Inferior parietal cortex (tissue), 1 donor: ENCODE data around the gene DDRGK1.
"Not testable (repeated sequence)": the region's sequence is repeated elsewhere in the genome, so short reads cannot be mapped to it uniquely, and the experiment has no call there.

Experiments
- DNase-seq: peaks from one replicate; pipeline ENCODE4 v3.0.0-alpha.2; 2016; ENCODE audit errors: extremely low spot score

The DDRGK1 gene

GRCh38 chr20:3215359-3215917, 11.0 kb upstream of the DDRGK1 start:
- DNase-seq, result not testable (repeated sequence)

- DNase-seq, result no peak
Measured at GRCh38 chr20:3213226-3213625, 8.7 kb upstream of the DDRGK1 start.

DNA sequence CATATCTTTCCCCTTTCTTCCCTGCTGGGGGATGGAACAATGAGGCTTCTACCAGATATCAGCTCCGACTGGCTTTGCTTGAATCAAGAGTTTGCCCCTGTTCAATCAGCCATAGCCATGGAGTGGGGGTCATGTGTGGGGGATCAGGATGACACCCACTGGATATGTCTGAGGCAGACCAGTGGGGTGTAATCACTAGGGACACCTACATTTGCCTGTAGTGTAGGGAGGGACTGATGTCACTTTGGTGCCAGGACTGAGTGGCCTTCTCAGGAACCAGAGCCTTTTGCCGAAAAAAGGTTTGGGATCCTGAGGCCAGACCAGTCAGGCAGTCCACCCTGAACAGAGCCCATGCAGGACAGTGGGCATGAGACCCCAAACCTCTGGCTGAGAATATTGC, 5.9 kb upstream of the DDRGK1 start:
- DNase-seq, result no peak

GRCh38 chr20:3209946-3210317, 5.5 kb upstream of the DDRGK1 start:
- DNase-seq, result no peak

GRCh38 chr20:3209257-3209945, 4.9 kb upstream of the DDRGK1 start, which contains the start of gene ITPA:
Gene ITPA (plus strand): TSS chr20:3209498. CDS start chr20:3209552, 54 bp downstream.
- DNase-seq, result peak; percentile 66

DNA sequence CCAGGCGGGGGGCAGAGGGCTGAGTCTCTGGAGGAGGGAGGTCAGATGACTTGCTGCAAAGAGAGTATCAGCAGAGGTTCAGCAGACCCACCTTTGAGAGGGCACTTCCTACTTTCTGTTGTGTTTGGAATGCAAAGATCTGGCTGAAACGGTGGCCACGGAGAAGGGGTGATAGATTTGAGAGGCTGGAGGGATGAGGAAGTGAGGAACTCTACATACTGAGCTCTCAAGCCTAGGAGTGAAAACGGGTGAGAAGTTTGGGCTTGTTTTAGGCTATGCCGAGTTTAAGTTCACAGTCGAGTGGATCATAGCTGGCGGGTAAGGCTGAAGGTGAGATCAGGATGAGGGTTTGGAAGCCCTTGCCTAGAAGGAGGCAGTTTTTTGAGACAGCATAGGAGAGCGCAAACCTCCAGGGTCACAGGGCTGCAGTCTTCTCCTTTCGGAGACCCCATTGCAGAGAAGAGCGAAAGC, 4.3 kb upstream of the DDRGK1 start:
- DNase-seq, result no peak

- DNase-seq, result no peak
Measured at GRCh38 chr20:3203315-3204123, 963 bp downstream of the DDRGK1 start.

DNA sequence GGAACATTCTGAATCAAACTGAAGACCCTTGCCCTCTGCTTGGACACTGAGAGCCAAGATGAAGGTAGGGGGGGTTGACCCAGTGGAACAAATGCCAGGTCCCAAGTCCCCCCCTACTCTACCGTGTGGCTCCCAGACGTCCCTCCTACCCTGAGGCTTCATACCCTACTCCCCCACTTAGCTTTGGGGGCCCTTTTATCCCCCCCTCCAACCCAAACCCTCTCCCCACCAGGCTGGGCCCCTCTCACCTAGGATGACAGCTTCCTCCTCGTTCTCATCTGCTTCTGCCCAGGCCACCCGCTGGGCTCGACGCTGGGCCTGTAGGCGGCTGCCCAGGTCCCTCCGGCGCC, 1.5 kb downstream of the DDRGK1 start:
- DNase-seq, result no peak

GRCh38 chr20:3199976-3200755, 4.3 kb downstream of the DDRGK1 start:
- no peak for DNase-seq

GRCh38 chr20:3199206-3199605, 5.3 kb downstream of the DDRGK1 start:
- no peak for DNase-seq

DNA sequence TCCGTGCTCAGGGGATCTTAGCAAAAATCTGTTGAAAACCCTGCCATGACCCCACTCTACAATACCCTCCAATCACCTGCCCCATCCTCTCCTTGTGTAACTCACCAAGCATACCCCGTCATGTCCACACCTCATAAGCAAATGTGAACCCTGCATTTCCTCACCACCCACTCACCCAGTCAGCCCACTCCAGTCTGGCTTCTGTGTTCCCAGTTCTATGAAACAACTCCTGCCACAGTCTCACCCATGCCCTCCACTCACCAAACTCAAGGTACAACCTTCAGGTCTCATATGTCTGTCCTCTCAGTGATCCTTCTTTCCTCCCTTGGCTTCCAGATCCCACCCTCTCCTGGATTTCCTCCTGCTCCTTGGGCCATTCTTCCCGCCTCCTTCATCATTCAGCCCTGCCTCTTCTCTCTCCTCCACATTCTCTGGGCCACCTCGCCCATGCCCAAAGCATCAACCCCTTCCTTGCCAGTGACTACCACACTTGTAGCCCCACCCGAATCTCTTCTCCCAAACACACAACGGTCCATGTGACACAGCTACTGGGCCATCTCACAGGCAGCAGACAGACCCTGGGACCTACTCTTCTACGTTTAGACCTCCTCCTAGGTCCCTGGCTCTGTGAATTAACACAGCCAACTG, 8.8 kb downstream of the DDRGK1 start:
- DNase-seq, result no peak

- DNase-seq, result no peak
Measured at GRCh38 chr20:3194617-3195280, 9.7 kb downstream of the DDRGK1 start.

- no peak for DNase-seq
Measured at GRCh38 chr20:3193806-3194616, 10.5 kb downstream of the DDRGK1 start.

GRCh38 chr20:3192226-3193015, 12.1 kb downstream of the DDRGK1 start:
- DNase-seq, result no peak

DNA sequence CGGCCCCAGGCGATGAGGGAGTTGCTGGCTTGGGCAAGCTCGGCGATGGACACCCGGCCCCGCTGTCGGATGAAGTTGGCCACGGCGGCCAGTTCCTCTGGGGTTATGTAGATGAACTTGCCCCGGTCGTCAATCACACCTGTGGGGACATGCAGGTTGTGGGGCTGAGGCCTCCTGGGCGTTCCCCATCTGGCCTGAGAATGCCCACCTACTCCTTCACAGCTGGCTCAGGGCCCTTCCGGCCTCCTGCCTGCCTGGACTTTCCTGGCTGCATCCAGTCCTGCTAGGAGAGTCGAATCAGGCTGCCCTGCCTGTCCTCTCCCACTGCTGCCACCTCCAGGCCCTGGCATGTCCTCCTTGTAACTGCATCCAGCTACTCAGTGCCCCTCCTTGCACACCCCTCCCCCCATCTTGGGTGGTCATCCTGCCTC, 13.8 kb downstream of the DDRGK1 start:
- no peak for DNase-seq

- peak; percentile 52 for DNase-seq
Measured at GRCh38 chr20:3189561-3190131, 14.8 kb downstream of the DDRGK1 start.

- DNase-seq, result no peak
Measured at GRCh38 chr20:3188823-3189413, 15.6 kb downstream of the DDRGK1 start.

- not testable (repeated sequence) for DNase-seq
Measured at GRCh38 chr20:3187861-3188260, 16.6 kb downstream of the DDRGK1 start.
